HEK293 (cell line): ENCODE measurements around the gene EXOG.

Experiments used
- CTCF ChIA-PET: fragments of 350-600 bp; formaldehyde crosslinking; extraction: SDS; loops from one replicate; lab custom pipeline; 2021; ENCODE audit warnings: antibody characterized with exemption; lab: Yijun Ruan, JAX
- POLR2A ChIA-PET: fragments of 300-600 bp; formaldehyde crosslinking; extraction: SDS; loops from one replicate; lab custom pipeline; 2020; ENCODE audit warnings: antibody characterized with exemption, inconsistent platforms; lab: Yijun Ruan, JAX
- H3K27ac ChIP-seq: fragments of 200-500 bp; sonication (Bioruptor generic); 2 replicates; pipeline ENCODE4 v1.5.1; 2014; ENCODE audit warnings: low read depth, low read length, control low read depth, inconsistent platforms; ENCODE audit errors: extremely low read depth
- H3K36me3 ChIP-seq, 2 experiments: fragments of 200-500 bp in 1 of 2; sonication (Bioruptor generic) in 1 of 2; 1 replicate in 1 of 2; 2 replicates in 1 of 2; pipeline ENCODE4 v1.5.1; 2014 to 2017; ENCODE audit warnings: inconsistent platforms in 2 of 2, low read length in 2 of 2; ENCODE audit not compliant: control insufficient read depth in 2 of 2, insufficient read depth in 1 of 2
- H3K4me1 ChIP-seq: fragments of 200-500 bp; sonication (Bioruptor generic); 2 replicates; pipeline ENCODE4 v1.5.1; 2014; ENCODE audit warnings: mild to moderate bottlenecking, low read length, inconsistent platforms; ENCODE audit not compliant: control insufficient read depth, insufficient read depth
- H3K4me3 ChIP-seq: 2 replicates; pipeline ENCODE4 v1.5.1; 2011; ENCODE audit warnings: low read depth, mild to moderate bottlenecking, control low read depth, low read length, moderate library complexity
- H3K9me3 ChIP-seq: fragments of 200-500 bp; sonication (Bioruptor generic); 2 replicates; pipeline ENCODE4 v1.5.1; 2014; ENCODE audit warnings: low read depth, low read length, inconsistent platforms; ENCODE audit not compliant: control insufficient read depth, insufficient read depth
- FEZF1 ChIP-seq: fragments of 450-650 bp; formaldehyde crosslinking; IDR thresholded peaks from 2 replicates; pipeline ENCODE4 v1.5.1; 2016; ENCODE audit warnings: missing biosample characterization, missing genetic modification characterization
- KLF9 ChIP-seq: fragments of 450-650 bp; formaldehyde crosslinking; IDR thresholded peaks from 2 replicates; pipeline ENCODE4 v1.5.1; 2016; ENCODE audit warnings: missing biosample characterization, missing genetic modification characterization, low read depth
- PRDM10 ChIP-seq: fragments of 450-650 bp; formaldehyde crosslinking; IDR thresholded peaks from 2 replicates; pipeline ENCODE4 v1.5.1; 2016; ENCODE audit warnings: missing biosample characterization, missing genetic modification characterization
- ZBTB48 ChIP-seq: fragments of 450-650 bp; formaldehyde crosslinking; IDR thresholded peaks from 2 replicates; pipeline ENCODE4 v1.5.1; 2016; ENCODE audit warnings: missing biosample characterization, missing genetic modification characterization
- ZFP69B ChIP-seq: fragments of 450-650 bp; formaldehyde crosslinking; IDR thresholded peaks from 2 replicates; pipeline ENCODE4 v1.5.1; 2016; ENCODE audit warnings: missing biosample characterization, missing genetic modification characterization
- ZNF140 ChIP-seq: fragments of 450-650 bp; formaldehyde crosslinking; IDR thresholded peaks from 2 replicates; pipeline ENCODE4 v1.5.1; 2016; ENCODE audit warnings: missing biosample characterization, missing genetic modification characterization
- ZNF184 ChIP-seq: fragments of 450-650 bp; IDR thresholded peaks from 2 replicates; pipeline ENCODE4 v1.5.1; 2018; ENCODE audit warnings: missing biosample characterization, mild to moderate bottlenecking, missing genetic modification characterization
- ZNF221 ChIP-seq: fragments of 450-650 bp; formaldehyde crosslinking; IDR thresholded peaks from 2 replicates; pipeline ENCODE4 v1.5.1; 2017; ENCODE audit warnings: missing biosample characterization, missing genetic modification characterization, borderline replicate concordance
- ZNF223 ChIP-seq: fragments of 450-650 bp; formaldehyde crosslinking; IDR thresholded peaks from 2 replicates; pipeline ENCODE4 v1.5.1; 2016; ENCODE audit warnings: missing biosample characterization, missing genetic modification characterization
- ZNF248 ChIP-seq: fragments of 450-650 bp; formaldehyde crosslinking; IDR thresholded peaks from 2 replicates; pipeline ENCODE4 v1.5.1; 2017; ENCODE audit warnings: missing biosample characterization, missing genetic modification characterization
- ZNF280D ChIP-seq: fragments of 450-650 bp; formaldehyde crosslinking; IDR thresholded peaks from 2 replicates; pipeline ENCODE4 v1.5.1; 2016; ENCODE audit warnings: missing biosample characterization, missing genetic modification characterization
- ZNF426 ChIP-seq: fragments of 450-650 bp; formaldehyde crosslinking; IDR thresholded peaks from 2 replicates; pipeline ENCODE4 v1.5.1; 2017; ENCODE audit warnings: missing biosample characterization, missing genetic modification characterization, mild to moderate bottlenecking, inconsistent platforms, moderate library complexity
- ZNF48 ChIP-seq: fragments of 450-650 bp; formaldehyde crosslinking; IDR thresholded peaks from 2 replicates; pipeline ENCODE4 v1.5.1; 2016; ENCODE audit warnings: missing biosample characterization, missing genetic modification characterization
- ZNF530 ChIP-seq: fragments of 450-650 bp; formaldehyde crosslinking; IDR thresholded peaks from 2 replicates; pipeline ENCODE4 v1.5.1; 2016; ENCODE audit warnings: low read depth, missing biosample characterization, missing genetic modification characterization
- ZNF561 ChIP-seq: fragments of 450-650 bp; IDR thresholded peaks from 2 replicates; pipeline ENCODE4 v1.5.1; 2018; ENCODE audit warnings: missing biosample characterization, missing genetic modification characterization, borderline replicate concordance
- ZNF580 ChIP-seq: fragments of 450-650 bp; formaldehyde crosslinking; IDR thresholded peaks from 2 replicates; pipeline ENCODE4 v1.5.1; 2016; ENCODE audit warnings: missing biosample characterization, missing genetic modification characterization
- ZNF701 ChIP-seq: fragments of 450-650 bp; formaldehyde crosslinking; IDR thresholded peaks from 2 replicates; pipeline ENCODE4 v1.5.1; 2016; ENCODE audit warnings: missing biosample characterization, missing genetic modification characterization
- ZNF704 ChIP-seq: fragments of 450-650 bp; formaldehyde crosslinking; IDR thresholded peaks from 2 replicates; pipeline ENCODE4 v1.5.1; 2016; ENCODE audit warnings: missing biosample characterization, missing genetic modification characterization

EXOG gene

GRCh38 chr3:38474928-38475605, 21.1 kb upstream of the EXOG start:
- ChIA-PET POLR2A (no interaction called here), CTCF (no interaction called here)
- Histone ChIP-seq H3K36me3 (peaks cover 0 to 30% of the 10 kb centered on the region in 2 experiments; a peak in 1 of 3 replicates), H3K4me3 (no peak overlapping the region), H3K27ac (no peak overlapping the region), H3K4me1 (peaks cover 2% of the 10 kb centered on the region; the same call in 1 of the 2 replicates), H3K9me3 (no peaks in the 10 kb centered on the region)
- TF ChIP-seq ZNF280D (tag by site-specific recombination), result no peak
- TF ChIP-seq ZNF223 (tag by site-specific recombination), result no peak
- TF ChIP-seq ZNF184 (tag by site-specific recombination), result no peak
- no peak for TF ChIP-seq ZNF530 (tag by site-specific recombination)
- TF ChIP-seq ZNF426, result no peak
- no peak for TF ChIP-seq ZFP69B
- TF ChIP-seq ZNF704 (tag by site-specific recombination), result no peak
- no peak for TF ChIP-seq ZBTB48 (tag by site-specific recombination)

- H3K36me3 ChIP-seq, result peaks cover 0 to 36% of the 10 kb centered on the region in 2 experiments; a peak in 1 of 3 replicates
- POLR2A ChIA-PET, result interaction anchor here (0.6 kb wide), 1 partner anchor 469 kb away, joined by 4 read pairs; no protein-coding TSS in a partner anchor
- no peaks in the 10 kb centered on the region for H3K9me3 ChIP-seq
- peaks cover 2% of the 10 kb centered on the region; the same call in 1 of the 2 replicates for H3K4me1 ChIP-seq
- H3K4me3 ChIP-seq, result no peak overlapping the region
- no peak for TF ChIP-seq ZNF140
- no peak for TF ChIP-seq ZNF221 (tag by site-specific recombination)
- no peak for TF ChIP-seq ZNF48 (tag by site-specific recombination)
- no peak for TF ChIP-seq ZNF248
- TF ChIP-seq KLF9, result no peak
- TF ChIP-seq ZNF561, result no peak
- no peak for TF ChIP-seq PRDM10 (tag by site-specific recombination)
- no peak for TF ChIP-seq FEZF1
- no peak for TF ChIP-seq ZNF701
- TF ChIP-seq ZNF580 (tag by site-specific recombination), result no peak
- TF ChIP-seq, all 188 proteins: peak for 0
- no peak overlapping the region for H3K27ac ChIP-seq
- CTCF ChIA-PET, result no interaction called here
Measured at GRCh38 chr3:38475716-38476115, 20.4 kb upstream of the EXOG start.
